AG09319 (cell line): ENCODE measurements around the gene STX3.
"Not testable (repeated sequence)": the region's sequence is repeated elsewhere in the genome, so short reads cannot be mapped to it uniquely, and the experiment has no call there.

Source experiments
- DNase-seq: peaks from one replicate; pipeline ENCODE4 v3.0.0-alpha.2; 2010; ENCODE audit warnings: low read depth; ENCODE audit errors: extremely low read depth
- CTCF ChIP-seq: IDR thresholded peaks from 2 replicates; pipeline ENCODE4 v1.5.1; 2011; ENCODE audit warnings: low read depth, mild to moderate bottlenecking, inconsistent platforms, low read length, moderate library complexity

The STX3 gene

GRCh38 chr11:59814021-59814420 lies 58.8 kb downstream of the STX3 start:
- TF ChIP-seq CTCF: no peak
- DNase-seq: no peak

GRCh38 chr11:59815754-59816153 lies 60.6 kb downstream of the STX3 start:
- DNase-seq: no peak
- no peak for TF ChIP-seq CTCF

GRCh38 chr11:59816434-59816833 lies 61.3 kb downstream of the STX3 start:
- not testable (repeated sequence) for DNase-seq

- no peak for DNase-seq
- no peak for TF ChIP-seq CTCF
Measured at GRCh38 chr11:59818572-59818971, 63.4 kb downstream of the STX3 start.

GRCh38 chr11:59822989-59823566 lies 67.9 kb downstream of the STX3 start:
- peak; percentile 10 for DNase-seq
- peak; percentile 58 for TF ChIP-seq CTCF

GRCh38 chr11:59829358-59829757 lies 74.2 kb downstream of the STX3 start:
- no peak for DNase-seq
- TF ChIP-seq CTCF: no peak

GRCh38 chr11:59833602-59834001 lies 78.4 kb downstream of the STX3 start:
- DNase-seq: no peak
- TF ChIP-seq CTCF: no peak

GRCh38 chr11:59839615-59840014 lies 84.4 kb downstream of the STX3 start:
- no peak for DNase-seq
- no peak for TF ChIP-seq CTCF
